ENCODE results near the gene DNAJC18.
"Not testable (repeated sequence)": the region's sequence is repeated elsewhere in the genome, so short reads cannot be mapped to it uniquely, and the experiment has no call there.

DNAJC18 gene

DNA sequence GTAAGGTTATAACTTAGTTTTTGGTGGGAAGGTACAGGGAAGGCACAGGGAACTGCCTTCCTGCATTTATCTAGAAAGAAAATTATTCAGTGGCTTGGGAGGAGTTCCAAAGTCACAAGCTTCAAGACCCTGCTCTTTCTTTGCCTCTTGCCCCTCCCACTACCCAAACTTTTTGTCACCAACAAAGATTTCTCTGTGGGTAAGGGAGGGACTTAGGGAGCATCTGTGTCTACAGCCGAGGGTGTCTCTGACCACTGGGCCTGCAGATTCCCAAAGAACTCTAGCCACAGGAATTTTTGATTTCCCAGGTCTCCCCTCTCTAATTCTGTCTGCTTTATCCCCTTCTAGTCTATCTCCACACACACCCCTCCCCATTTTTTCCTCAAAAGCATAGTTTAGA lies 21.1 kb upstream of the DNAJC18 start:
- DNase-seq, result peak in 1 of 5 experiments; percentile 44

DNA sequence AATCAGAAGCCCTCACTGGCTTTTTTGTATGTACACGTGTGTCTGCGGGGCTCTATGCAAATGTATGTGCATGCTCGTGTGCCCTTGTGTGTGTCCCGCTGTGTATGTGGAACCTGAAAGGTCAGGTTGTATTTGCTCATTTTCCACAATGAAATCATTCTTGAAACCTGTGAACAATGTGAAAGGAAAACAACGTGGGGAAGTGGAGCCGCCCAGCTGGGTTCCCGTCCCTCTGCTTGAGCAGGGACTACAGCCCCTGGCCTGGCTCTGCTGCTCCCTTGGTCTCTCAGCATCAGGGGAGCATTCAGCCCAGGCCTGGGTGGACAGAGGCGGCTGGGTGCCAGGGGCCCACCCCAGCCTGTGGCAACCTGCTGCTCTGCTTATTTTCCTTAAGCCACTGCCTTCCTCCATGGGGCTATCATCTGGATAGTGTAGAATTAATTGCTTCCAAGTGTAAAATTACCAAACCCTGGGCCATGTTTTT lies 20.2 kb upstream of the DNAJC18 start:
- peak in 2 of 5 experiments; percentile 24 to 47 for DNase-seq

DNA sequence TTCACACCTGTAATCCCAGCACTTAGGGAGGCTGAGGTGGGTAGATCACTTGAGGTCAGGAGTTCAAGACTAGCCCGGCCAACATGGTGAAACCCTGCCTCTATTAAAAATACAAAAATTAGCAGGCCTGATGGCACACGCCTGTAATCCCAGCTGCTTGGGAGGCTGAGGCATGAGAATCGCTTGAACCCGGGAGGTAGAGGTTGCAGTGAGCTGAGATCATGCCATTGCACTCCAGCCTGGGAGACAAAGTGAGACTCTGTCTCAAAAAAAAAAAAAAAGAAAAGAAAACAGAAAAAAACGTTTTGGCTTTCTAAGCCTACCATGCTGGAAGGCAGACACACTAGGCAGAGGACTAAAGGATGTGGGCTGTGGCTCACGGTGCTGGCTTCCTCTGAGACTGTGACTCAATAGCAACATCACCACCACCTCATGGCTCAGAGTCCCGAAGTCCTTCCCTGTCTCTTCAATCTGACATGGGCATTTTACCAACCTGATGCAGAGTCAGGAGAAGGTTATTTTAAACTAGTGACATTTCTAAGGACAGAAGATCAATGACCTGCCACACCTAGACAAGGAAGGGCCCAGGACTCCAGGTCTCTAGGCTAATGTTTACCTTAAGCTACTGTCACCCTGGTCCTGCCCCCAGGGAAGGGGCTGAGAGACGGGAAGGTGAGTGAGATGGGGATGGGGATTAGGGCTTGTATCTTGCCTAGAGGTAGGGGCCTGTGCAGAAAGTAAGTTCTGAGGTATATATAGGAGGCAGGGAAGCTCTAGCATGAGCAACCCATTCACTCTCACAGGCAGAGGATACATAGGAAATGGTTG lies 19.5 kb upstream of the DNAJC18 start:
- peak in 4 of 5 experiments; percentile 61 to 97 (median 76) for DNase-seq

DNA sequence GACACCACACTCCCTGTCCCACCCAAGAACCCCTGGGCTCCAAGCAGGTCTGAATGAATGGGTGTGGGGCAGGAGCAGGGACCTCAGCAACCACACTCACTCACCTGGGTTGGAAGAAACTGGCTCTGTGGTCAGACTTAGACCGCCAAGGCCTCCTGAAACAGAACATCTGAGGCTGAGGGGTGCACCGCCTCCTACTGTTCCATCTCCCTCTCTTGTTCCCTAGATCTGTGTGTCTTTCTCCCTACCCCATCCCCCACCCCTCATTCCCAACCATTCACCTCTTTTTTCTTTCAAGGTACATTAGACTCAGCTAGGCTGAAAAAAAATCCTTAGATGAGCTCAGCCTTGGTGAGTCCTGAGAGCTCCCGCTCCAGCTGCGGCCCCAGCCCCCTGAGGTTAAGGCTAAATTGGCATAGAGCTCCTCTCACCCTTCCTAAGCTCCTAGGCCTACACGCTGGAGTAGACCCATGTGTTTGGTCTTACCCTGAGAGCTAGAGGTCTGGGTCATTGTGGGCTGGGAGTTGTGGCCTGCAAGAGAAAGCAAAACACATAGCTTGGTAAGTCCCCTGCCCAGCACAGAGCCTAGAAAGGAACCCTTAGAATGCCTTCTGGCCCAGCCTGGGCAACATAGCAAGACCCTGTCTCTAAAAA lies 18.5 kb upstream of the DNAJC18 start:
- DNase-seq, result peak in 1 of 5 experiments; percentile 65

DNA sequence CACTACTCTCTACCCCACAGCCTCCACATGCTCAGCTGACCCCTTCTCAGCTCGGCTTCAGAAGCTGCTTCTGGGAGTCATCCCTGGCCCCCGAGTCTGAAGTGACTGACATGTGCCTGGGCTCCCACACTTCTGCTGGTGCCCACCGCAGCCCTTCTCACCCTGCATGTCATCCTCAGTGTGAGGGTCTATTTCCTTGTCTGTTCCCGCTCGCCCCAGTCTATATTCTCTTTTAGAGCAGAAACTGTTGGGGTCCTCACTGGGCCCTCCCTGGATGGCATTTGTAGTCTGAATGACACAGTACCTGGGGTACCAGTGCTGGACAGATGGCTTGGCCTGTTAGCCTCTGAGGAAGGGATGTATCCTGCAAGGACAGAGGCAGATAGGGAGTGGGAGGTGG lies 17.9 kb upstream of the DNAJC18 start:
- DNase-seq, result no peak

DNA sequence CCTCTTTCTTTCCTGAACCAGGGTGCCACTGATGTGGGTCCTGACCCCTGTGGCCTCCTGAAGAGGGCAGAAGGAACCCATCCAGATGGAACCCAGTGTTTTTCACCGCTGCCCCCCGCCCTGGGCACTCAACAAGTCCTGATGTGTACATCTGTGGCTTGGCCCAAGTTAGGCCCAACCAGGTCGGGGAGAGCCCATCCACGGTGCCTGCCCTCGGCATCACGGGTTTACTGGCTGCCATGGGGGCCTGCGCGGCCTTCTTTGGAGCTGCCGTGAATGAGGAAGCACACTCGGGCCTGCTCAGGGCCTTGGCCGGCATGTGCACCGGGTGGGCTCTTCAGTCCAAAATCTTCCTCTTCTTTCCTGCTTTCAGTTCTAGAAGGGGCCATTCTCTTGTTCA lies 17.5 kb upstream of the DNAJC18 start:
- DNase-seq, result no peak

DNA sequence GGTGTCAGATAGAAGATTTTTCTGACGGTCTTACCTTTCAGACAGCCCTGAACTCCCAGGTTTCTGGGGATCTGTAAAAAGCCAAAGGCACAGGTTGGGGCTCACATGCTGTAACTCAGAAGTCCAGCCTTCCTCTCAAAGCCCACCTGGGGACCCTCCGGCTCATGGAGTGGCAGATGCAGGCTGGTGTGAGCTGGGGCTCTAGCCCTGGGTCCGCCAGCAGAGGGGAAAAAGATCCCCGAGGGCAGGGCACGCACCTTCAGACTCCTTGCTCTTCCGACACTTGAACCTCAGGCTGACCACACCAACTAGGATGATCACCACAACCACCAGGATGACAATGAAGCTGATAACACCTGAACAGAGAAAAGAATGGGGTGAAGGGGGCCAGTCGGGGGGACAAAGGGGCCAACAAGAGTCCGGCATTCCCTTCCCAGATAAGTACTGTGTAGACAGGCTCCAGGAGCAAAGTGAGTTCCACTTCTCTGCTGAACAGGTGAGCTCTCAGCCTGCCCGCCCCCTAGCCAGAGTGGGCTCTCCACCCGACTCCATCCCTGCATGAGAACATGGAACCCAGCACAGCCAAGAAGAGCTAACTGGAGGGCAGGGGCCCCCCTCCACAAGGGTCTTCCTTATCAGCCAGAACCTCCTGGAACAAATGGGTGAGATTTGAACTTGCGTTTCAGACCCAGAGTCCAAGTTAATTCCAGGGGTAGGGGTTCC lies 15.4 kb upstream of the DNAJC18 start:
- DNase-seq, result no peak

DNA sequence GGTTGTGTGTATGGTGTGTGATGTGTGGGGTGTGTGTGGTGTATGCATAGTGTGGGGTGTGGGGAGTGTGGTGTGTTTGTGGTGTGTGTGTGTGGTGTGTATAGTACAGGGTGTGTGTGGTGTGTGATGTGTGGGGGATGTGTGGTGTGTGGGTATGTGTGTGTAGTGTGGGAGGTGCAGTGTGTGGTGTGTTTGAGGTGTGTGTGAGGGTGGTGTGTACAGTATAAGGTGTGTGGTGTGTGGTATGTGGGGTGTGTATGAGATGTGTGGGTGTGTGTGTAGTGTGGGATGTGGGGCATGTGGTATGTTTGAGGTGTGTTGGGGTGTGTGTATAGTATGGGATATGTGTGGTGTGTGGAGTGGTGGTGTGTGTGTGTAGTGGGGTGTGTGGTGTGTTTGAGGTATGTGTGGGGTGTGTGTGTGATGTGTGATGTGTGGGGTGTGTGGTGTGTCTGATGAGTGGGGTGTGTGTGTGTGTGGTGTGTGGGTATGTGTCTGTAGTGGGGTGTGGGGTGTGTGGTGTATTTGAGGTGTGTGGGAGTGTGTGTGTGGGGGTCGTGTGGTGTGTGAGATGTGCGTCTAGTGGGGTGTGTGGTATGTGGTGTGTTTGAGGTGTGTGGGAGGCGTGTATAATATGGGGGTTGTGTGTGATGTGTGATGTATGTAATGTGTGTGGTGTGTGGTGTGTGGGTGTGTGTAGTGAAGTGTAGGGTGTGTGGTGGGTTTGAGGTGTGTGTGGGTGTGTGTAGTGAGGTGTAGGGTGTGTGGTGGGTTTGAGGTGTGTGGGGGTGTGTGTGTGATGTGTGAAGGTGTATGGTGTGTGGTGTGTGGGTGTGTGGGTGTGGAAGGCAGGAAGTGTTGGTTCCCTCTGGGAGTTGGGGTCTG lies 14.6 kb upstream of the DNAJC18 start:
- DNase-seq, result peak in 2 of 5 experiments; percentile 69 to 85

DNA sequence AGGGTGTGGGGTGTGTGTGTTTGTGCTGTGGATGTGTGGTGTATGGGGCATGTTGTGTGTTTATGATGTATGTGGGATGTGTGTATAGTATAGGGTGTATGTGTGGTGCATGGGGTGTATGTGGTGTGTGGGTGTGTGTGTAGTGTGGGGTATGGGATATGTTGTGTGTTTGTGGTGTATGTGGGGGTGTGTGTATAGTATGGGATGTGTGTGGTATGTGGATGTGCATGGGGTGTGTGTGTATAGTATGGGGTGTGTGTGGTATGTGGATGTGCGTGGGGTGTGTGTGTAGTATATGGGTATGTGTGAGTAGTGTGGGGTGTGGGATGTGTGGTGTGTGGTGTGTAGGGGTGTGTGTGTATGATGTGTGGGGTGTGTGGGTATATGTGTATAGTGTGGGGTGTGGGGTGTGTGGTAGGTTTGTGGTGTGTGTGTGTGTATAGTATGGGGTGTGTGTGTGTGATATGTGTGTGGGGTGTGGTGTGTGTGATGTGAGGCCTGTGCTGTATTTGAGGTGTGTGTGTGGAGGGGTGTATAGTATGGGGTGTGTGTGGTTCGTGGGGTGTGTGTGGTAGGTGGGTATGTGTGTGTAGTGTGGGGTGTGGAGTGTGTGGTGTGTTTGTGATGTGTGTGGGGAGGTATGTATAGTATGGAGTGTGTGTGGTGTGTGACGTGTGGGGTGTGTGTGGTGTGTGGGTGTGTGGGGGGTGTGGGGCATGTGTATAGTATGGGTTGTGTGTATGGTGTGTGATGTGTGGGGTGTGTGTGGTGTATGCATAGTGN lies 12.7 kb upstream of the DNAJC18 start:
- DNase-seq, result peak in 1 of 5 experiments; percentile 73

DNA sequence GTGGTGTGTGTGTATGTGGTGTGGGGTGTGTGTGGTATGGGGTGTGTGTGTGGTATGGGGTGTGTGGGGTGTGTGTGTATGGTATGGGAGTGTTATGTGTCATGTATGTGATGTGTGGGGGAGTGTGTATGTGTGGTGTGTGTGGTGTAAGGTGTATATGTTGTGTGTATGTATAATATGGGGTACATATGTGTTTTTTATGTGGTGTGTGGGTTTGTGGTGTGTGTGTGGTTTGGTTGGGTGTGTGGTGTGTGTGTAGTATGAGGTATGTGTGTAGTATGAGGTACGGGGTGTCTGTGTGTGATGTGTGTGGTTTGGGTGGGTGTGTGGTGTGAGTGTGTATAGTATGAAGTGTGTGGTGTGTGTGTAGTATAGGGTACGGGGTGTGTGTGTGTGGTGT lies 11.9 kb upstream of the DNAJC18 start:
- peak in 1 of 5 experiments; percentile 55 for DNase-seq

DNA sequence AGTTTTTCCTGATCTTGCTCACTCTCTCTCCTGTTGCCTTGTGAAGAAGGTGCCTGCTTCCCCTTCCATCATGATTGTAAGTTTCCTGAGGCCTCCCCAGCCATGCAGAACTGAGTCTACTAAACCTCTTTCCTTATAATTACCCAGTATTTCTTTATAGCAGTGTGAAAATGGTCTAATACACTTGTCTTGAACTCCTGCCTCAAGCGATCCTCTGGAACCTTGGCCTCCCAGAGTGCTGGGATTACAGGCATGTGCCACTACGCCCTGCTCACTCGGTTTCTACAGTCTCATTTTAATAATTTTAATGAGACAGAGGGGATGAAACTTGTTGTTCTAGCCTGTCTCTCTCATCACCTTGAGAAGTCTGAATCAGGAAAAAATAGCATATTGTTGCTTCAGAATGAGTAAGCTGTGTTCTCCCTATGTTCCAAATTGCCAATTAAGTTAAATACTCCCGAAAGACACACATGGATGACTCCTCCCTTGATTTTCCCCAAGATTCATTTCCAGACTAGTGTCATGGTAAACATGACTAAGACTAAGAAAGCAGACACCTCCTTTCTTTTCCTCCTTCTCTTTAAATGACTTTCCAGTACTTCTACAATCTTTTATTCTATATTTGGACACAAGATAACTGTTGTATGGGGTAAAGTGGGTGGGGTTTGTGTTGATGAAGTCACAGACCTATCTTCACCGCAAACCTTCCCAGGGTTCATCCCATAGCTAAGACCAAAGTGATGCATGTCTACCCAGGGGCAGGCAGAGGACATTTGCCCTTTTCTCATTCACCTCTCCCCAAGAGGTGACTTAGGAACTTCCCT lies 7.8 kb upstream of the DNAJC18 start:
- peak in 1 of 5 experiments; percentile 72 for DNase-seq

DNA sequence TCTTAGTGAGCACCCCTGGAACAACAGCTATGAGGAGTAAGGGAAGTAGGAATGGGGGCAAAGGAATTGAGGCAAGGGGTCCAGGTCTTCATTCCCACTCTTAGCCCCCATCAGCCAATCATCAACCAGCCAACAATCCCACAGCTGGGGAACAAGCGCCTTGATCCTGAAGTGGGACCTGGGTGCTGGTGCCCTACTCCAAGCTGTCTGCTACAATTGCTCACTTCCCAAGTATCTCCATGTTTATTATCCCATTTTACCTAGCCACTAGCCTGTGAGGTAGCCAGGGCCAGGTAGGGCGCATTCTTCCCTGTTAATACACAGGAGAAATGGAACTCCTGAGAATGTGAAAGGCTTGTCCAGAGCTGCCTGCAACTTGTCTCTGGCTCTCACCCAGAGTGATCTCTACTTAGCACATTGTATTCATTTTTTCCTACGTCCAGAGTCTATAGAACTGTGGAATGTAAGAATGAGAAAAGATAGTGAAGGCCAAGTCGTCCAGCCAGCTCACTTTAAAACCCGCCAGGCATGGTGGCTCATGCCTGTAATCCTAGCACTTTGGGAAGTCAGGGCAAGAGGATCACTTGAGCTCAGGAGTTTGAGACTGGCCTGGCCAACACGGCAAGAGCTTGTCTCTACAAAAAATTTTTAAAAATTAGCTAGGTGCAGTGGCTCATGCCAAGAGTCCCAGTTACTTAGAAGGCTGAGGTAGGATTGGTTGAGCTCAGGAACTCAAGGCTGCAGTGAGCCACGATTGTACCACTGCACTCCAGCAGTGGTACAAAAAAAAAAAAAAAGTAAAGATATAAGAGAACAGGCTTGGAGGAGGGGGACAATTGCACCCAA lies 6.2 kb upstream of the DNAJC18 start:
- DNase-seq, result no peak

DNA sequence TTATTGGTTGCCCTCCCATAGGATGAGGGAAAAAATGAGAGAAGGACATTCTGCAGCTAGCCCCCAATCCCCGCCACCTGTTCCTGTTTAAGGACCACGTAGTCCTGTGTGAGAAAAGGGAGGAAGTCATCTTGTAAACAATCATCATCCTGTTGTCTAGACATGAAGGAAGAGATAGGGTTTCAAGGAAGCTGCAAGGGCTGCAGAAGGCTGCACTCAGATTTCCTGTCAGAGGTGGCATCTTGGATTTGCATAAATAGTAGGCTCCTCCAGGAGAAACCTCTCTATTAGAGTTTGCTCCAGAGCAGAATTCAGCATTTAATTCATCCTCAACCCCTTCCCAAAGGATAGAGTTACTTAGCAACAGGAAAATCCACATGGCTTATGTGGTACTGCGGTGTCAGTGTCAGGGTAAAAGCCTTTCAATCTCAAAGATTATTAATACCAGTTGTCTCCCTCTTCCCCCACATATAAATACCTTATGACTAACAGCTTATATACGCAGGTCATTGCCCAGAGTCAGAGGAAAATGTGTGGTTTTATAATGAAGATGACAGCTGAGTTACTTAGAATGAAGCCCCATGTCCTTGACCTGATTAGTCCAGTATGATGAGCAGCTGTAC lies 4.6 kb upstream of the DNAJC18 start:
- DNase-seq, result peak in 2 of 5 experiments; percentile 39 to 48

DNA sequence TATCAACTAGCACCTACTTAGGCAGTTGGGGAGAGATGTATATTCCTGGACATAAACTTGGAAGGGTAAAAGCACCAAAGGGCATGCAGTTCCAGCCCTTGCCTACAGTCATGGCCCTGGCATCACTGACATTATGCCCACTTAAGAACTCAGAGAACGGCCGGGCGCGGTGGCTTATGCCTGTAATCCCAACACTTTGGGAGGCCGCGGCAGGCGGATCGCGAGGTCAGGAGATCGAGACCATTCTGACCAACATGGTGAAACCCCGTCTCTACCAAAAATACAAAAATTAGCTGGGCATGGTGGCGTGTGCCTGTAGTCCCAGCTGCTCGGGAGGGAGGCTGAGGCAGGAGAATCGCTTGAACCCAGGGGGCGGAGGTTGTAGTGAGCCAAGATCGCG lies 1.1 kb upstream of the DNAJC18 start:
- not testable (repeated sequence) for DNase-seq

DNA sequence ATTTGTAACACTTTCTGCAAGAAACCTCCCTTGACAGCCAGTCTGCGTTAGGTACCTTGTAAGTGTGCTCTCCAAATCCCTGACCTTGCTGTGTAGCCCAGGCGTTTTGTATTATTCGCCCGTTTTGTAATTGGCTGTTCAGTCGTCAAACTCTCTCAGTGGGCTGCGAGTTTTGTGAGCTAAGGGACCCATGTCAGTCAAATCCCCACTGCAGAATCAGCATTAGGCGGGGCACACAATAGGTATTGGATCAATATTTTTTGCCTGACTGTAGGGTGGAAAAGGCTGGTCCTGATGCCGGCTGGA lies 665 bp downstream of the DNAJC18 start:
- no peak for DNase-seq

DNA sequence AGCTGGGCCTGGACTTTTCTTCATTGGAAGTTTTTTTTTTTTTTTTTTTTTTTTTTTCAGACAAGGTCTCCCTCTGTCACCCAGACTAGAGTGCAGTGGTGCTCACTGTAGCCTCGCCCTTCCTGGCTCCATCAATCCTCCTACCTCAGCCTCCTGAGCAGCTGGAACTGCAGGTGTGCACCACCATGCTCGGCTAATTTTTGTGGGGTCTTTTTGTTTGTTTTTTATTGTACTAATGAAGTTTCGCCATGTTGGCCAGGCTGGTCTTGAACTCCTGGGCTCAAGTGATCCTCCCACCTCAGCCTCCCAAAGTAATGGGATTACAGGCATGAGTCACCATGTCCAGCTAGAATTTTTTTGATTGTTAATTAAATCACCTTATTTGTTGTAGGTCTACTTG lies 3.6 kb downstream of the DNAJC18 start:
- no peak for DNase-seq

DNA sequence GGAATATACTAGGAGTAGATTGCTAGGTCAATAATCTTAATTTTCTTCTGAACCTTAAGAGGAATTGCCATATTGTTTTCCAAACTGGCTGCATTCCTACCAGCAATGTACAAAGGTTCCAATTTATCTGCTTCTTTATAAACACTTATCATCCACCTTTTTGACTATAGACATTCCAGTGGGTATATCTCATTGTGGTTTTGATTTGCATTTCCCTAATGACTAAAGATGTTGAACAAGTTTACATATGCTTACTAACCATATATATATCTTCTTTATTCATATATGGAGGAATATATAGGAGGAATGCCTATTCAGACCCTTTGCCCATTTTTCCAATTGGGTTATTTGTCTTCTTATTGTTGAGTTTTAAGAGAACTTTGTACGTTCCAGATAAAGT lies 7.6 kb downstream of the DNAJC18 start:
- no peak for DNase-seq

DNA sequence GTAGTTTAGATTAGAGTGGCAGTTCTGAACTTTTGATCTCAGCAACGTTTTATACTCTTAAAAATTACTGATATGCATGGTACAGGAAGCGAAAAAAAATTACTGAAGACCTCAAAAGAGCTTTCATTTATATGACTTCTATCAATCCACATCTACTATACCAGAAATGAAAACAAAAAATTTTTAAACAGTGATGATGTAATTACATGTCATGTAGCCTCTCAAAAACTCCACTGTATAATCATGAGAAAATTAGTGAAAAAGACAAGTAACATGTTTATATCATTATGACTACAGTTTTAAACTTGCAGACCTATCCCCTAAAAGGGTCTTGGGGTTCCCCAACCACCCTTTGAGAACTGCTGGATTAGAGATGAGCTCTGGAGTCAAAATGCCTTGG lies 9.3 kb downstream of the DNAJC18 start:
- peak in 1 of 5 experiments; percentile 16 for DNase-seq

DNA sequence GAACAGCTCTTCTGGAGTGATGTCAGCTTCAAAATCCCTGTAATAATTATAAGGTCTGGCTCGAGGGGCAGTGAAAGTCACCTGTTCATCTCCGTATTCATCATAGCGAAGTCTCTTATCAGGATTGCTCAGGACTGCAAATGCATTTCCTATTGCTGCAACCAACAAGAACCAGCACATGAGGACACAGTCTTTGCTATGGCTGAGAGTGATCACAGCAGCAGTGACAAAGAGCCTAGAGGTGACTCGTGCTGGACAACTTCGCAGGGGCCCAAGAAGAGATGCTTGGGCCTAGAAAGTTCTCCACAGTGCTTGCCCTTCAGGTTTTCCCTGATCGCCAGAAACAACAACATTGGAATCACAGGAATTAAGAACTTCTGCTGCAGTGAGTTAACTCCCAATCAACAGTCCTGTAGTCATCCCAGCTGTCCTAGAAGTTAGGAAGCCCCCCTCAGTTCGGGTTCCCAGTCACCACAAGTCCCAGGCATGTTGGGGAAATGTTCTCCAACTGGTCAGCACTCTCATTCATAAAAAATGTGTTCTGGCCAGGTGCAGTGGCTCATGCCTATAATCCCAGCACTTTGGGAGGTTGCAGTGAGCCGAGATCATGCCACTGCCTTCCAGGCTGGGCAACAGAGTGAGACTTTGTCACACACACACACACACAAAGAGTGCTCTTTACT lies 13.0 kb downstream of the DNAJC18 start:
- DNase-seq, result no peak
